BE2C (cell line): ENCODE measurements around the gene ZNF66. TPM values are rescaled to one million over a fixed set of nuclear protein-coding genes. Genes with fewer than 3 reads are reported as not detected.
"Not testable (repeated sequence)": the region's sequence is repeated elsewhere in the genome, so short reads cannot be mapped to it uniquely, and the experiment has no call there.

Experiments
- DNase-seq: peaks from one replicate; pipeline ENCODE4 v3.0.0-alpha.2; 2020
- H3K27me3 ChIP-seq: fragments of 250-450 bp; sonication (Bioruptor Pico); 2 replicates; pipeline ENCODE4 v1.5.1; 2020; ENCODE audit warnings: mild to moderate bottlenecking
- H3K36me3 ChIP-seq: fragments of 250-450 bp; sonication (Bioruptor Pico); 2 replicates; pipeline ENCODE4 v1.5.1; 2020; ENCODE audit warnings: mild to moderate bottlenecking
- H3K4me1 ChIP-seq: fragments of 250-450 bp; sonication (Bioruptor Pico); 2 replicates; pipeline ENCODE4 v1.5.1; 2020
- H3K4me3 ChIP-seq: 2 replicates; pipeline ENCODE4 v1.5.1; 2011; ENCODE audit warnings: low read depth, low read length
- H3K9me3 ChIP-seq: fragments of 250-450 bp; sonication (Bioruptor Pico); 2 replicates; pipeline ENCODE4 v1.5.1; 2020
- CTCF ChIP-seq: IDR thresholded peaks from 2 replicates; pipeline ENCODE4 v1.5.1; 2012; ENCODE audit warnings: mild to moderate bottlenecking, low read depth, low read length
- polyA plus RNA-seq: library from polyadenylated mRNA; unstranded; fragments of >200 nt; gene quantifications from one replicate; pipeline ENCODE4 v1.2.1, GENCODE V29; 2012; ENCODE audit warnings: low read depth, missing spikeins; ENCODE audit not compliant: insufficient read length, insufficient read depth

The ZNF66 gene
- 0.54 TPM for polyA plus RNA-seq

GRCh38 chr19:20776083-20777076 lies at the start of gene ZNF66:
TSS of gene ZNF66 (plus strand) at chr19:20776304. CDS start at chr19:20776448, 144 bp downstream.
- Histone ChIP-seq H3K36me3 (no peaks in the 10 kb centered on the region; the same call in 1 of the 2 replicates), H3K4me1 (no peaks in the 10 kb centered on the region), H3K9me3 (no peaks in the 10 kb centered on the region; the same call in 1 of the 2 replicates), H3K27me3 (no peaks in the 10 kb centered on the region), H3K4me3 (peak within 1 kb of the TSS; percentile 90)
- TF ChIP-seq CTCF, result no peak
- DNase-seq, result peak; percentile 96

- not testable (repeated sequence) for DNase-seq, H3K4me3 ChIP-seq, H3K9me3 ChIP-seq, H3K27me3 ChIP-seq, H3K36me3 ChIP-seq, H3K4me1 ChIP-seq
Observed at GRCh38 chr19:20750169-20750568, 25.9 kb upstream of the ZNF66 start.

DNA sequence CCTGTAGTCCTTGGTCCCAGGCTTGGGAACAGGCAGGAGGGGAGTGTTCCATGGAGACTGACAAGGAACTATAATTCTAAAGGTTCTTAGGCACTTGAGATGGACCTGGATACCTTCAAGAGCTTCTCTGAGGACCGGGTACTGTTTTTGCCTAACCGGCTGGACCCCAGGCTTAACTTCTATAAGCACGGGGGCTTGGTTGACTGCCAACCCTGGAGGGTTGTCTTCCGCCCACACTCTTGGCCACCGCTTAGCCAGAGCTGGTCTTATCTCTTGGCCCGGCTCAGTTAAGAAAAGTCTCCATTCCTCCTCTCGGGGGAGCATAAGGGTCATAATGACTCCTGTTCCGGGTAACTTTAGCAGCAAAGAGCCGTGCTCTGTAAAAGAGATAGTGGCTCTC lies 23.8 kb upstream of the ZNF66 start:
- H3K27me3 ChIP-seq, DNase-seq, H3K36me3 ChIP-seq, H3K4me3 ChIP-seq, H3K9me3 ChIP-seq, H3K4me1 ChIP-seq: not testable (repeated sequence)

DNA sequence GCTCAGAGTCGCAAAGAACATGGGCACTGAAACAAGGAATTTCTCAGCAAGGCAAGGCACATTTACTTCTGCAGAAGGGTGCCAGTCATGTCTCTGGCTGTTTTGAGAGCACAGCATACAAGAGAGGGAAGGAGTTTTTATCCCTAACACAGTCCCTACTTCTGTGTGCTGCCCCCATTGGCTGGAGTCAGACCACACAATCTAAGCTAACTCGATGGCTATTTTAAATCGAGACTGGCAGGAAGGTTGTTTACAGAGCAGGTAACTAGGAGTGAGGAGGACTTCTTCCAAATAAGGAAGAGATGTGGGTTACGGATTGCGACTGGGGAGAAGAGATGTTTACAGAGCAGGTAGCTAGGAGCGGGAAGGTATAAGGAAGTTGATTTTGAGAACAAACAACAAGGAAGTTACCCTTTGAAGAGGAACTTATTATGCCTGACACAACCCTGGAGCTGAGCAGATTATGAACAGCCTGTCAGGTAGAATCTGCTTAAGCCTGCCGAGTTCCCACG lies 6.8 kb upstream of the ZNF66 start:
- not testable (repeated sequence) for H3K27me3 ChIP-seq, H3K9me3 ChIP-seq, H3K36me3 ChIP-seq, H3K4me1 ChIP-seq, DNase-seq, H3K4me3 ChIP-seq

- no peak for TF ChIP-seq CTCF
- Histone ChIP-seq H3K4me3 (no peak overlapping the region), H3K27me3 (no peaks in the 10 kb centered on the region), H3K4me1 (no peaks in the 10 kb centered on the region), H3K36me3 (peaks cover 9% of the 10 kb centered on the region), H3K9me3 (no peaks in the 10 kb centered on the region)
- DNase-seq, result no peak
Observed at GRCh38 chr19:20787786-20788185, 11.7 kb downstream of the ZNF66 start.

DNA sequence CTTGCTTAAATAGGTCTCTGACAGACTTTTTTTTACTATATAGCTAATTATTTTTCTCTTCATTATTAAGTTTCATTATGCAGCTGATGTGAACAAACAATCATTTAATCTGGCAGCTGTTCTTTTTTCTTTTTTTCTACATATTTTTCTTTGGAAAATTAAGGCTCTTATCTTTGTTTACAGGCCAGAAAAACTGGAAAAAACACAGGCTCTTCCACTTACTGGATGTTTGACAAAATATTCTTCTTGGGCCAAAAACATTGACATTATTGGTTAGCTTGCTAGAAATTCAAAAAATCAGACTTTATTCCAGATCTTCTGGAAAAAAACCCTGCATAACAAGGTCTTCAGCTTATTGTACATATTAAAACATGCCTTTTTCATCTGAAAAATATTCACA lies 15.7 kb downstream of the ZNF66 start:
- no peak for TF ChIP-seq CTCF
- no peak for DNase-seq
- Histone ChIP-seq H3K4me3 (no peak overlapping the region), H3K36me3 (peaks cover 6% of the 10 kb centered on the region), H3K4me1 (no peaks in the 10 kb centered on the region), H3K9me3 (no peaks in the 10 kb centered on the region), H3K27me3 (no peaks in the 10 kb centered on the region)

- H3K36me3 ChIP-seq, H3K4me1 ChIP-seq, DNase-seq, H3K4me3 ChIP-seq, H3K27me3 ChIP-seq, H3K9me3 ChIP-seq: not testable (repeated sequence)
Observed at GRCh38 chr19:20806311-20807262, 30.5 kb downstream of the ZNF66 start.
